Uterus (tissue), 2 donors: Measurements from ENCODE around the gene NXPE3.

ENCODE experiments used
- POLR2A ChIP-seq, 2 donors: fragments of 450-650 bp; IDR thresholded peaks; one replicate each; pipeline ENCODE4 v1.6.1; 2016; ENCODE audit warnings: antibody characterized with exemption in 2 of 2, mild to moderate bottlenecking in 1 of 2, moderate library complexity in 1 of 2
- TF ChIP-seq, protein P1 (sequence below), 4 experiments: fragments of 200-600 bp in 2 of 4; fragments of 450-650 bp in 2 of 4; sonication (generic) in 2 of 4; IDR thresholded peaks; one replicate each; pipeline ENCODE4 v1.5.1; 2016 to 2019; ENCODE audit warnings: antibody characterized with exemption in 4 of 4, mild to moderate bottlenecking in 2 of 4, moderate library complexity in 1 of 4

DNA sequence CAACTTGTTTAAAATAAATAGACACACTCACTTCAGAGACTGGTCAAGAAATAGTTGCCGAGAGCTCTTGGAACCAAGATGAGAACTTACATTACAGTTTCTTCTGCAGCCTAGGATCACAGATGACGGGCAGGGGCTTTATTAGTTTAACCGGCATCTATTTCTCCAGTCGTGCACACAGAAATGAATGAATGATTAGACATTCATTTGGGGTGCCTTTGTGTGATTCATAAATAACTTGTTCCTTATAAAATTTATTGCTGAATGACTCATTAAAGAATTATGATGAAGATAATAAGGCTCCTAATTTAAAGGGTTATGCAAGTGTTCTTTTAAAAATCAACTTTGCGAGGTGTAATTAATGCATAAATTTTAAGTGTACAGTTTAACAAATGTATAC, 91.1 kb downstream of the NXPE3 start:
- TF ChIP-seq, protein P1, sequence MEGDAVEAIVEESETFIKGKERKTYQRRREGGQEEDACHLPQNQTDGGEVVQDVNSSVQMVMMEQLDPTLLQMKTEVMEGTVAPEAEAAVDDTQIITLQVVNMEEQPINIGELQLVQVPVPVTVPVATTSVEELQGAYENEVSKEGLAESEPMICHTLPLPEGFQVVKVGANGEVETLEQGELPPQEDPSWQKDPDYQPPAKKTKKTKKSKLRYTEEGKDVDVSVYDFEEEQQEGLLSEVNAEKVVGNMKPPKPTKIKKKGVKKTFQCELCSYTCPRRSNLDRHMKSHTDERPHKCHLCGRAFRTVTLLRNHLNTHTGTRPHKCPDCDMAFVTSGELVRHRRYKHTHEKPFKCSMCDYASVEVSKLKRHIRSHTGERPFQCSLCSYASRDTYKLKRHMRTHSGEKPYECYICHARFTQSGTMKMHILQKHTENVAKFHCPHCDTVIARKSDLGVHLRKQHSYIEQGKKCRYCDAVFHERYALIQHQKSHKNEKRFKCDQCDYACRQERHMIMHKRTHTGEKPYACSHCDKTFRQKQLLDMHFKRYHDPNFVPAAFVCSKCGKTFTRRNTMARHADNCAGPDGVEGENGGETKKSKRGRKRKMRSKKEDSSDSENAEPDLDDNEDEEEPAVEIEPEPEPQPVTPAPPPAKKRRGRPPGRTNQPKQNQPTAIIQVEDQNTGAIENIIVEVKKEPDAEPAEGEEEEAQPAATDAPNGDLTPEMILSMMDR (IDR thresholded peaks at IDR 0.05) = no peak
- TF ChIP-seq POLR2A (IDR thresholded peaks at IDR 0.05) = no peak
